Mucosa of rectum (tissue), 2 donors: Measurements from ENCODE around the gene DAZ1.
"Not testable (repeated sequence)": the region's sequence is repeated elsewhere in the genome, so short reads cannot be mapped to it uniquely, and the experiment has no call there.

ENCODE experiments used
- H3K27ac ChIP-seq, 2 donors: one replicate each; pipeline ENCODE4 v1.7.0; 2013; ENCODE audit warnings: inconsistent platforms in 2 of 2, low read depth in 2 of 2, low read length in 2 of 2
- H3K27me3 ChIP-seq, 2 donors: one replicate each; pipeline ENCODE4 v1.7.0; 2013; ENCODE audit warnings: low read length in 2 of 2; ENCODE audit not compliant: control insufficient read depth in 2 of 2, insufficient read depth in 2 of 2
- H3K36me3 ChIP-seq, 2 donors: one replicate each; pipeline ENCODE4 v1.7.0; 2013; ENCODE audit warnings: low read length in 2 of 2; ENCODE audit not compliant: control insufficient read depth in 2 of 2, insufficient read depth in 2 of 2
- H3K4me1 ChIP-seq, 2 donors: one replicate each; pipeline ENCODE4 v1.7.0; 2013; ENCODE audit warnings: low read length in 2 of 2, mild to moderate bottlenecking in 1 of 2; ENCODE audit not compliant: control insufficient read depth in 2 of 2, insufficient read depth in 2 of 2
- H3K4me3 ChIP-seq, 2 donors: one replicate each; pipeline ENCODE4 v1.7.0; 2013; ENCODE audit warnings: low read length in 2 of 2
- H3K9ac ChIP-seq, 2 donors: one replicate each; pipeline ENCODE4 v1.7.0; 2013; ENCODE audit warnings: low read length in 2 of 2, low read depth in 1 of 2, mild to moderate bottlenecking in 1 of 2
- H3K9me3 ChIP-seq, 2 donors: one replicate each; pipeline ENCODE4 v1.7.0; 2013; ENCODE audit warnings: low read length in 2 of 2; ENCODE audit not compliant: control insufficient read depth in 2 of 2
- donor health status: healthy.
- donor health status: Normal muscosa, but diverticular disease.

Gene DAZ1, protein sequence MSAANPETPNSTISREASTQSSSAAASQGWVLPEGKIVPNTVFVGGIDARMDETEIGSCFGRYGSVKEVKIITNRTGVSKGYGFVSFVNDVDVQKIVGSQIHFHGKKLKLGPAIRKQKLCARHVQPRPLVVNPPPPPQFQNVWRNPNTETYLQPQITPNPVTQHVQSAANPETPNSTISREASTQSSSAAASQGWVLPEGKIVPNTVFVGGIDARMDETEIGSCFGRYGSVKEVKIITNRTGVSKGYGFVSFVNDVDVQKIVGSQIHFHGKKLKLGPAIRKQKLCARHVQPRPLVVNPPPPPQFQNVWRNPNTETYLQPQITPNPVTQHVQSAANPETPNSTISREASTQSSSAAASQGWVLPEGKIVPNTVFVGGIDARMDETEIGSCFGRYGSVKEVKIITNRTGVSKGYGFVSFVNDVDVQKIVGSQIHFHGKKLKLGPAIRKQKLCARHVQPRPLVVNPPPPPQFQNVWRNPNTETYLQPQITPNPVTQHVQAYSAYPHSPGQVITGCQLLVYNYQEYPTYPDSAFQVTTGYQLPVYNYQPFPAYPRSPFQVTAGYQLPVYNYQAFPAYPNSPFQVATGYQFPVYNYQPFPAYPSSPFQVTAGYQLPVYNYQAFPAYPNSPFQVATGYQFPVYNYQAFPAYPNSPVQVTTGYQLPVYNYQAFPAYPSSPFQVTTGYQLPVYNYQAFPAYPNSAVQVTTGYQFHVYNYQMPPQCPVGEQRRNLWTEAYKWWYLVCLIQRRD

GRCh38 chrY:23198908-23199307, at the start of gene DAZ1:
DAZ1 (minus strand) TSS chrY:23199008; CDS start chrY:23198800, 208 bp downstream.
- H3K9ac ChIP-seq, H3K4me3 ChIP-seq, H3K9me3 ChIP-seq, H3K4me1 ChIP-seq, H3K27ac ChIP-seq, H3K36me3 ChIP-seq, H3K27me3 ChIP-seq: not testable (repeated sequence)

DNA sequence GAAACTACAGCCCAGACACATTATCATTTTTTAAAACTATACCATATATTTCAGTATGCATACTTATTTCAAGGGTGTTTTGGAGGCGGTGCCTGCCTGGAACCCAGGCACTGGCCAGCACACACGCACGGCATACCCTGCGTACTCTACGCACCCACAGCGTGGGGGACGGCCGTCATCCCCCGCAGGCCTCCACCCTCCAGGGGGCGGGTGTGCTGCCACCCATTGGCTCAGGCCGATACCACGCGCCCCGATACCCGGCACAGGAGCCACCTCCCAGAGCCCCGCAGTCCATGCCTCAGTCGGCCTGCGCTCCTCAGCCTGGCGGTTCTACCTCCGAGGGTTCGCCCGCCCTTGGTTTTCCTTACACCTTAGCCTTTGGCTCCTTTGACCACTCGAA, 20.4 kb upstream of the DAZ1 start, which contains the start of gene DAZ2:
Gene DAZ2 (plus strand): TSS at position 301 of the 400 bp plus-strand sequence. CDS start 208 bp downstream, outside the sequence.
- H3K27ac ChIP-seq, H3K4me3 ChIP-seq, H3K27me3 ChIP-seq, H3K4me1 ChIP-seq, H3K36me3 ChIP-seq, H3K9me3 ChIP-seq, H3K9ac ChIP-seq: not testable (repeated sequence)

- H3K27ac ChIP-seq, H3K9ac ChIP-seq, H3K36me3 ChIP-seq, H3K9me3 ChIP-seq, H3K27me3 ChIP-seq, H3K4me1 ChIP-seq, H3K4me3 ChIP-seq: not testable (repeated sequence)
Measured at GRCh38 chrY:23210681-23211080, 11.9 kb upstream of the DAZ1 start.

DNA sequence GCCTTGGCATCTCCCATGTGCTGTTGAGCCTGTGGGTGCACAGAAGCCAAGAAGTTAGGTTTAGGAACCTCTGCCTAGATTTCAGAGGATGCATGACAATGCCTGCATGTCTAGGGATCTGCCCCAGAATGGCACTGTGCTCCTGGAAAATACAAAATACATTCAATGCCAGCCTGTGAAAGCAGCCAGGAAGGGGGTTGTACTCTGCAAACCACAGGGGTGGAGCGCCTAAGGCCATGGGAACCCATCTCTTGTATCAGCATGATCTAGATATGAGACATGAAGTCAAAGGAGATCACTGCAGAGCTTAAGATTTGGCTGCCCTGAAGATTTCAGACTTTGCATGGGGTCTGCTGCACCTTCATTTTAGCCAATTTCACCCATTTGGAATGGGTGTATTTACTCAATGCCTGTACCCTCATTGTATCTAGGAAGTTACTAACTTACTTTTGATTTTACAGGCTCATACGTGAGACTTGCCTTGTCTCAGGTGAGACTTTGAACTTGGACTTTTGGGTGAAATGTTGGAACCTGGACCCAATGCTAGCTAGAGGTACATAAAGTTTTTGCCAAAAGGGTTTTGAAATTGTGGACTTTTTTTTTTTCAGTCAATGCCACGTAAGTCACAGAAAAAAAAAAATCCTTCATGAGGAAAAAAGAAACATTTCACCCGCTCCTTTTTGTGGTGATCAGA, 11.1 kb upstream of the DAZ1 start:
- H3K4me1 ChIP-seq, H3K27me3 ChIP-seq, H3K36me3 ChIP-seq, H3K9ac ChIP-seq, H3K27ac ChIP-seq, H3K4me3 ChIP-seq, H3K9me3 ChIP-seq: not testable (repeated sequence)

DNA sequence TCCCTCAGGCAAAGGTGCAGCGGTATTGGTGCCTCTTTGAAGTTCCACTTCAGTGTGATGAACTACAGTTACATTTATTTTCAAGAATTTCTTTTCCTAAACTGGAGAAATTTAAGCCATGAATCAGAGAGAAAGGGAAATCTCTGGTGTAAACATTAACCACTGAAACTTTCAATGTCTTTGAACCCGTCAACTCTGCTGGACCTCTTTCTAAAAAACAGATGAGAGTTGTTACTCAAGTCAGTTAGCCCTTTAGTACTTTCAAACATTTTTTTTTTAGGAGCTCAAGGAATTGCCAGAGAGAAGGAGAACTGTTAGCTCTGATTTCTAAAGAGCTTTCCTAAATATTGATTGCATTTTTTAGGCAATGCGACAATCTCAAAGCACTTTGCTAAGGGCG, 8.6 kb upstream of the DAZ1 start:
- not testable (repeated sequence) for H3K36me3 ChIP-seq, H3K4me3 ChIP-seq, H3K27ac ChIP-seq, H3K9ac ChIP-seq, H3K4me1 ChIP-seq, H3K27me3 ChIP-seq, H3K9me3 ChIP-seq
